GM21390 (cell line): ENCODE measurements around the gene ANKFY1.
"Not testable (repeated sequence)": the region's sequence is repeated elsewhere in the genome, so short reads cannot be mapped to it uniquely, and the experiment has no call there.

Experiments
- ATAC-seq: cut with Tn5 transposase; IDR thresholded peaks from one replicate; pipeline ENCODE4 v1.9.1; 2021; ENCODE audit not compliant: unreplicated experiment

The ANKFY1 gene

GRCh38 chr17:4159761-4160160 lies 104.0 kb downstream of the ANKFY1 start:
- ATAC-seq: no peak

DNA sequence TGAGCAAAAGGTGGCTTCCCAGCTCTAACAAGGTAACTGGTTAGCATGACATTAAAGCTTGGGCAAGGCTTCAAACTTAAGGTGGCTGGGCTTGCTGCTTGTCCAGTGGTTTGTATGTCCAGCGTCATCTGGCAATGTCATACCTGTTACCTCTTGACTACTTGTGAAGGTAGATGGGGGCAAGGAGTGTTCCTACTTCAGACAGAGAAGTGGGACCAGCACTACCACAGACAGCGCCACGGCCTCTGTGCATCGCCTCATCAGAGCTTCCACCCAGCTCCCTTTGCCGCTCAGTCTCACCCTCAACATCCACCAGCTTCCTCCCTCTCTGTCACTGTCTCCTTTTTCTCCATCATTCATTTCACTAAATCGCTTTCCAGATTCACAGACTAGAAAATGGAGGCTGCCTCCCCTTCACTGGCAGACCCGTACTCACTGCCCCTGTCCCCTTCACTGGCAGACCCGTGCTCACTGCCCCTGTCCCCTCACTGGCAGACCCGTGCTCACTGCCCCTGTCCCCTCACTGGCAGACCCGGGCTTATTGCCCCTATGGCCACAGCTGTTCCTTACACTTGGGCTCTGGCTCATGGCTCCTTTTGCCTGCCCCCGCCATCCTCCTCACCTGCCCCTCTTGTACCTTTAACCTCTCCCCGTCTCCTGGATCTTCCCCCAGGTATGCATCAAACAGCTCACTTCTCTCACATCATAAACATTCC lies 106.0 kb downstream of the ANKFY1 start:
- ATAC-seq: no peak

DNA sequence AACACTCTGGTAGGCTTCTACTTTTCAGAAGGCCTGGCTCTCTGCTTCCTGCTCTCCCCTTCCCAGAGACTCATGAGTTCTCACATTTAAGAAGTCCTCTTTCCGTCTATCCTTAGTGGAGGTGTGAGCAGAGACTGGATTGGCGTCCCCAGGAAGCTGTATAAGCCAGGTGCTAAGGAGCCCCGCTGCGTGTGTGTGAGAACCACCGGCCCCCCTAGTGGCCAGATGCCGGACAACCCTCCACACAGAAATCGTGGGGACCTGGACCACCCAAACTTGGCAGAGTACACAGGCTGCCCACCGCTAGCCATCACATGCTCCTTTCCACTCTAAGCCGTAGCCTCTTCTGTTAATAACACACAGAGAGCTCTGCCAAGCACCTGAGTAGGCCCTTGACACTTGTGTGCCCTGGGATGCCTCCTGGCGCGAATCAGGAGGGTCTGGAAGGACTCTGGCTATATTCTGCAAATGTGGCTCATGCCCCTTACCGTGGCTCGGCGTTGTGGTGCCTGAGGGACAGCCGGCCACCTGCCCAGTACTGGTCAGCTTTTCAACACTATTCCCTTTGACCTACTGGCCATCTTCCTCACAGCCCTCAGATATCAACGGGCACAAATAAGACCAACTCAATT lies 106.9 kb downstream of the ANKFY1 start:
- ATAC-seq: no peak

- no peak for ATAC-seq
Measured at GRCh38 chr17:4155980-4156620, 107.7 kb downstream of the ANKFY1 start.

- no peak for ATAC-seq
Measured at GRCh38 chr17:4154201-4154600, 109.6 kb downstream of the ANKFY1 start.

GRCh38 chr17:4152471-4152870 lies 111.3 kb downstream of the ANKFY1 start:
- no peak for ATAC-seq

DNA sequence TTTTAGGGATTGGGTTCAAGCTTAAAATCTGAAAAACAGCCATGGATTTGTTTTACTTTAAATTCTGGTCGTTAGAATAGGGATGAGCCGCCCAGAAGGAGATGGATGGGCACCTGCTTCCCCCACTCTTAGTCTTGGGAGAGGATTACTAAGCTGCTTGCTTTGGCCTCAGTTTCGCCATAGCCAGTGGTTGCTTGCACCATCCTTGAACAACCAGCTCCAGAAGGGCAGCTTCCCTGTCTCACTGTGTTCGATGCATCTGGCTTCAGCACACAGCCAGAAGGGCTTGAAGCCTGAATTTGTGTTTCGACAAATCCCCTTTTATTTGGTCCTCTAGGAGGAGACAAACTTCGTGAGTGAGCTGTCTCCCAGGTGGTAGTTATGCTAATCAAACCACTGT lies 113.7 kb downstream of the ANKFY1 start:
- no peak for ATAC-seq

GRCh38 chr17:4148611-4149308 lies 115.0 kb downstream of the ANKFY1 start:
- ATAC-seq: no peak

GRCh38 chr17:4147751-4148310 lies 115.9 kb downstream of the ANKFY1 start:
- no peak for ATAC-seq

DNA sequence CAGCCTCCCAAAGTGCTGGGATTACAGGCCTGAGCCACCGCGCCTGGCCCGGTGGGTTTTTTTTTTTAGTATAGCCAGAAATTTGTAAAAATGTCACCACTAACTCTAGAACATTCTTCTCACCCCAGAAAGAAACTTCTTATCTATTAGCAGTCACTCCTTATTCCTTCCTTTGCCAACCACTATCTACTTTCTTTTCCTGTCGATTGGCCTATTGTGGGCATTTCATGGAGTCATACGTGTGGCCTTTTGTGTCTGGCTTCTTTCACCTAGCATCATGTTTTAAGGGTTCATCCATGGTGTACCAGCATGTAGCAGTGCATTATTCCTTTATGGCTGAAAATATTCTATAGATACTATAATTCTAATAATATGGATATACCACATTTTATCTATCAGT lies 117.1 kb downstream of the ANKFY1 start:
- no peak for ATAC-seq

- no peak for ATAC-seq
Measured at GRCh38 chr17:4144422-4144747, 119.4 kb downstream of the ANKFY1 start.

- peak; percentile 66 for ATAC-seq
Measured at GRCh38 chr17:4143563-4144421, 120.0 kb downstream of the ANKFY1 start.

GRCh38 chr17:4142107-4142900 lies 121.5 kb downstream of the ANKFY1 start:
- peak; percentile 29 for ATAC-seq

- no peak for ATAC-seq
Measured at GRCh38 chr17:4140125-4140524, 123.7 kb downstream of the ANKFY1 start.

- ATAC-seq: not testable (repeated sequence)
Measured at GRCh38 chr17:4138906-4139526, 124.8 kb downstream of the ANKFY1 start.

- no peak for ATAC-seq
Measured at GRCh38 chr17:4136373-4136772, 127.4 kb downstream of the ANKFY1 start.

DNA sequence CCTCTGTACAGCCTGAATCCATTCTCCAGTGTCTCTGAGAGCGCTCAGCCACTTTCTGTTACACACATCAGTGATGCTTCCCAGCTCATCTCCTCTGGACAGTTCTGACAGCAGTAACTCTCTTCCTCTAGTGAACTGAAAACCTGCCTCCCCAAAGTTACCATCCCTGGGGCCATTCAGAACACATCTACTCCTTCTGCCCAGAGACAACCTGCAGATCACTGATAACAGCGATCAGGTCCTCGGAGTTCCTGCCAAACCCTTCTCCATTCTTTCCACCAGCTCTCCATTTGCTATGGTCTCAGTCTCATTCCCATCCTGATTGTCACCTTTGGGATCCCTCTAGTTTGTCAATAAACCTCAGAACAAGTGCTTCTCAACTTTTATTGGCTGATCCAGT lies 128.3 kb downstream of the ANKFY1 start:
- no peak for ATAC-seq

DNA sequence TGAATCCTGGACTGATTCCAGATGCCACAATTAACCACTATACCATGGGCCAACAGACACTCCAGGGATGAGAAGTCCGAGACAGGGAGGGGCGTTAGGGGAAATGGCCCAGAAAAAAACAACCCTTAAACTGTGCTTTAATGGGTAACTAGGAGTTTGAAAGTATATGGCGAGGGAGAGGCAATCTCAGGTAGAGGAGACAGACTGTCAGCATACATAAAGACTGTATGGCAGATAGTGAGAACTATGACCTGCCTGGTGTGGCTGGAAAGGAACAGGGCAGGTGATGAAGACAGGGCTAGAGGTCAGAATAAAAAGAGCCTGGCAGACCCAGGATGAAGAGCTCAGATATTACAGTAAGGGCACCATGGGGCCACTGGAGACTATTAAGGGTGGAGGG lies 129.1 kb downstream of the ANKFY1 start:
- no peak for ATAC-seq

DNA sequence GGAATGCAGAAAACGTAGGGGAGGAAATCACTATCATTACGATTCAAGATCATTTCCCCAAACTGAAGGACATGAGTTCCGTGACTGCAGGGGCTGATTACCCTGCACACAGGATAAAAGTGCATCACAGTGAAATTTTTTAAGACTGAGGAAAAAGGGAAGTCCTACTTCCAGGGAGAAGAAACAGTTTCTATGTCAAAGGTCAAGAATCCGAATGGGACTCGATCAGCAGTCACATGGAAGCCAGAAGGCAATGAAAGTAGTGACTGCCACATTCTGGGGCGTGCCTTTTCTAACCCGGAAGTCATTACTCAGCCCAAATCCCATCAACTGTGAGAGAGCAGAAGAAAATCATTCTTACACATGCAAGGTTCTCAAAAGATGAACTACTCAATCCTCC lies 133.1 kb downstream of the ANKFY1 start:
- no peak for ATAC-seq
